OCI-LY1 (cell line): ENCODE measurements around the gene PKD2L2.
"Not testable (repeated sequence)": the region's sequence is repeated elsewhere in the genome, so short reads cannot be mapped to it uniquely, and the experiment has no call there.

Experiments used
- H2AFZ ChIP-seq: fragments of 200-600 bp; sonication (generic), shearing (Covaris generic); 2 replicates; pipeline ENCODE4 v1.6.0; 2014; ENCODE audit warnings: antibody characterized with exemption, mild to moderate bottlenecking, low read length
- H3F3A ChIP-seq: fragments of 200-600 bp; sonication (generic), shearing (Covaris generic); 2 replicates; pipeline ENCODE4 v1.6.0; 2014; ENCODE audit warnings: mild to moderate bottlenecking, antibody characterized with exemption, low read length, moderate library complexity; ENCODE audit not compliant: insufficient read depth
- H3K27ac ChIP-seq: fragments of 200-600 bp; sonication (generic); 2 replicates; pipeline ENCODE4 v1.5.1; 2014; ENCODE audit warnings: low read length, mixed run types, mild to moderate bottlenecking, low read depth; ENCODE audit not compliant: poor library complexity, severe bottlenecking
- H3K27me3 ChIP-seq: fragments of 200-600 bp; sonication (generic); 2 replicates; pipeline ENCODE4 v1.6.0; 2014; ENCODE audit warnings: antibody characterized with exemption, mild to moderate bottlenecking, low read length, moderate library complexity; ENCODE audit not compliant: insufficient read depth
- H3K36me3 ChIP-seq: fragments of 200-600 bp; sonication (generic); 2 replicates; pipeline ENCODE4 v1.6.1; 2014; ENCODE audit warnings: mild to moderate bottlenecking, antibody characterized with exemption, low read length, moderate library complexity, mixed read lengths; ENCODE audit not compliant: insufficient read depth
- H3K4me1 ChIP-seq: fragments of 200-600 bp; sonication (generic); 2 replicates; pipeline ENCODE4 v1.5.1; 2014; ENCODE audit warnings: mild to moderate bottlenecking, low read length, moderate library complexity; ENCODE audit not compliant: insufficient read depth, severe bottlenecking
- H3K4me2 ChIP-seq: fragments of 200-600 bp; sonication (generic), shearing (Covaris generic); 2 replicates; pipeline ENCODE4 v1.6.1; 2014; ENCODE audit warnings: low read length
- H3K4me3 ChIP-seq: fragments of 200-600 bp; sonication (generic); 2 replicates; pipeline ENCODE4 v1.5.1; 2014; ENCODE audit warnings: low read length, low read depth, mild to moderate bottlenecking, mixed read lengths; ENCODE audit not compliant: poor library complexity, severe bottlenecking
- H3K79me2 ChIP-seq: fragments of 200-600 bp; shearing (Covaris generic); 2 replicates; pipeline ENCODE4 v1.6.1; 2016; ENCODE audit warnings: mixed run types, low read length, mixed read lengths; ENCODE audit not compliant: insufficient read depth
- H3K9ac ChIP-seq: fragments of 200-600 bp; sonication (generic), shearing (Covaris generic); 2 replicates; pipeline ENCODE4 v1.6.1; 2014; ENCODE audit warnings: mild to moderate bottlenecking, low read length, mixed read lengths
- H3K9me2 ChIP-seq: fragments of 200-600 bp; sonication (generic), shearing (Covaris generic); 2 replicates; pipeline ENCODE4 v1.6.1; 2014; ENCODE audit warnings: low read depth, mild to moderate bottlenecking, low read length, mixed read lengths
- H3K9me3 ChIP-seq: fragments of 200-600 bp; shearing (Covaris generic); 2 replicates; pipeline ENCODE4 v1.6.1; 2014; ENCODE audit warnings: low read length, mixed read lengths
- H4K20me1 ChIP-seq: fragments of 200-600 bp; sonication (generic), shearing (Covaris generic); 2 replicates; pipeline ENCODE4 v1.6.0; 2016; ENCODE audit warnings: mild to moderate bottlenecking, low read length; ENCODE audit not compliant: insufficient read depth
- EZH2 ChIP-seq: fragments of 200-600 bp; sonication (generic), shearing (Covaris generic); IDR thresholded peaks from 2 replicates; pipeline ENCODE4 v1.8.0; 2017; ENCODE audit warnings: borderline replicate concordance, mixed run types, mild to moderate bottlenecking, antibody characterized with exemption, low read length, moderate library complexity, mixed read lengths
- TF ChIP-seq, protein P1 (sequence below): fragments of 200-600 bp; sonication (generic), shearing (Covaris generic); IDR thresholded peaks from 2 replicates; pipeline ENCODE4 v1.5.1; 2017; ENCODE audit warnings: mild to moderate bottlenecking, antibody characterized with exemption, low read length, moderate library complexity, mixed read lengths

PKD2L2 gene

DNA sequence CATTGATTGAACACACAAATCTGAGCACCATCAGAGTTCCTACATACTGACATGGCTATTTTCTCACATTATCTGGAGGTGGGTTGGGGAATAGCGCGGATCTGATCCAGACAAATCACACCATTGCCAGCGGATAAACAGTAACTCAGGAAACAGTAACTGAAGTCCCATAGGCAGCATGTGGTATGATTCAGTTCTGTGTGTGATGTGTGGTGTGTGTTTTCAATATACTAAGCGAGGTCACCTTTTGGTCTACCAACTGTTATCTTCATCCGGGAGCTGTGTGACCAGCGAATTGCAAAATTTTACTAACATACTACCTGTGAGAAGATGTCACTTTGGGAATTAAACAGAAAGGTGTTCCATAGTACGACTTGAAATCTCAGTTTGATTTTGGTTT, 50.1 kb downstream of the PKD2L2 start:
- Histone ChIP-seq H4K20me1 (no peaks in the 10 kb centered on the region), H3K4me2 (no peak overlapping the region), H3K36me3 (peaks cover 71% of the 10 kb centered on the region), H3K27me3 (no peaks in the 10 kb centered on the region), H3F3A (no peaks in the 10 kb centered on the region), H2AFZ (no peak overlapping the region), H3K9ac (no peak overlapping the region), H3K79me2 (no peaks in the 10 kb centered on the region), H3K27ac (no peak overlapping the region), H3K4me3 (no peak overlapping the region), H3K4me1 (no peaks in the 10 kb centered on the region), H3K9me3 (no peaks in the 10 kb centered on the region), H3K9me2 (no peaks in the 10 kb centered on the region)
- TF ChIP-seq EZH2 = no peak
- TF ChIP-seq, protein P1, sequence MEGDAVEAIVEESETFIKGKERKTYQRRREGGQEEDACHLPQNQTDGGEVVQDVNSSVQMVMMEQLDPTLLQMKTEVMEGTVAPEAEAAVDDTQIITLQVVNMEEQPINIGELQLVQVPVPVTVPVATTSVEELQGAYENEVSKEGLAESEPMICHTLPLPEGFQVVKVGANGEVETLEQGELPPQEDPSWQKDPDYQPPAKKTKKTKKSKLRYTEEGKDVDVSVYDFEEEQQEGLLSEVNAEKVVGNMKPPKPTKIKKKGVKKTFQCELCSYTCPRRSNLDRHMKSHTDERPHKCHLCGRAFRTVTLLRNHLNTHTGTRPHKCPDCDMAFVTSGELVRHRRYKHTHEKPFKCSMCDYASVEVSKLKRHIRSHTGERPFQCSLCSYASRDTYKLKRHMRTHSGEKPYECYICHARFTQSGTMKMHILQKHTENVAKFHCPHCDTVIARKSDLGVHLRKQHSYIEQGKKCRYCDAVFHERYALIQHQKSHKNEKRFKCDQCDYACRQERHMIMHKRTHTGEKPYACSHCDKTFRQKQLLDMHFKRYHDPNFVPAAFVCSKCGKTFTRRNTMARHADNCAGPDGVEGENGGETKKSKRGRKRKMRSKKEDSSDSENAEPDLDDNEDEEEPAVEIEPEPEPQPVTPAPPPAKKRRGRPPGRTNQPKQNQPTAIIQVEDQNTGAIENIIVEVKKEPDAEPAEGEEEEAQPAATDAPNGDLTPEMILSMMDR = no peak

GRCh38 chr5:137944280-137944679, 55.0 kb downstream of the PKD2L2 start:
- not testable (repeated sequence) for H3K9me2 ChIP-seq, H3K4me1 ChIP-seq, H3K9me3 ChIP-seq, H3F3A ChIP-seq, H3K79me2 ChIP-seq, H3K27ac ChIP-seq, H3K4me2 ChIP-seq, H2AFZ ChIP-seq, H4K20me1 ChIP-seq, H3K27me3 ChIP-seq, H3K9ac ChIP-seq, H3K4me3 ChIP-seq
- H3K36me3 ChIP-seq = peaks cover 97% of the 10 kb centered on the region

DNA sequence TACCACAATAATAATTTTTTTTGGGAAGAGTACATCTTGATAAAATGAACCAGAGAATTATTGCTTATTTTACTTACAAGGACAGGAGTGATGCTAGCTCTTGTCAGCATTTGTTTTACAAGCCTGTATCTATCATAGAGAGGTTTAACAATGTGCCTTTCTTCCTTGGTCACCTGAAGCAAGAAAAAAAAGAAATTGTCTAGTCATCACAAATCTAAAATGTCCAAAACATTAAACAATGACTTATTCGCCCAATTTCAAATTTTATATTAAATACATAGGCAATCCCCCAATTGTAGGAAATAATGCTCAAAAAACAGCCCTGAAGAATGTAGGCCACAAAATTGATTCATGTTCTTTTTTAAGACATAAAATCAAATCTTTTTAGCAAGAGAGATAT, 56.6 kb downstream of the PKD2L2 start:
- Histone ChIP-seq H3K27ac (no peak overlapping the region), H4K20me1 (no peaks in the 10 kb centered on the region), H2AFZ (no peak overlapping the region), H3K9me2 (no peaks in the 10 kb centered on the region), H3K4me3 (no peak overlapping the region), H3K36me3 (peaks cover 96% of the 10 kb centered on the region), H3F3A (no peaks in the 10 kb centered on the region), H3K9me3 (no peaks in the 10 kb centered on the region), H3K4me2 (no peak overlapping the region), H3K9ac (no peak overlapping the region), H3K4me1 (no peaks in the 10 kb centered on the region), H3K79me2 (no peaks in the 10 kb centered on the region), H3K27me3 (no peaks in the 10 kb centered on the region)
- no peak for TF ChIP-seq EZH2
- TF ChIP-seq, protein P1 = no peak

GRCh38 chr5:137954131-137954879, 65.0 kb downstream of the PKD2L2 start:
- no peaks in the 10 kb centered on the region for H3K79me2 ChIP-seq
- no peaks in the 10 kb centered on the region for H3K9me2 ChIP-seq
- peaks cover 58% of the 10 kb centered on the region for H3K36me3 ChIP-seq
- no peaks in the 10 kb centered on the region for H3F3A ChIP-seq
- no peak overlapping the region for H3K27ac ChIP-seq
- no peaks in the 10 kb centered on the region for H4K20me1 ChIP-seq
- no peak overlapping the region for H3K4me3 ChIP-seq
- TF ChIP-seq EZH2 = no peak
- TF ChIP-seq, protein P1 = no peak
- no peaks in the 10 kb centered on the region for H3K9me3 ChIP-seq
- H3K4me1 ChIP-seq = no peaks in the 10 kb centered on the region
- no peak overlapping the region for H3K4me2 ChIP-seq
- no peak overlapping the region for H2AFZ ChIP-seq
- H3K9ac ChIP-seq = no peak overlapping the region
- no peaks in the 10 kb centered on the region for H3K27me3 ChIP-seq
